Keratinocyte (primary cell): ENCODE measurements around the gene GDPD5.

Experiments used
- EZH2 ChIP-seq: IDR thresholded peaks from one replicate; pipeline ENCODE4 v1.6.1; 2012; ENCODE audit warnings: inconsistent platforms, mild to moderate bottlenecking, low read length, moderate library complexity
- TF ChIP-seq, protein P1 (sequence below), 3 experiments: IDR thresholded peaks in 1 of 3; conservative IDR thresholded peaks in 1 of 3; optimal IDR thresholded peaks in 1 of 3; 2 replicates in 2 of 3; 3 replicates in 1 of 3; pipeline versions ENCODE3 to v1.5.1; 2011; ENCODE audit warnings: low read length in 3 of 3, mild to moderate bottlenecking in 3 of 3, moderate library complexity in 2 of 3, control low read depth in 1 of 3, inconsistent platforms in 1 of 3; ENCODE audit not compliant: insufficient read depth in 2 of 3; ENCODE audit errors: extremely low read depth in 1 of 3

GRCh38 chr11:75474240-75474639, 51.5 kb downstream of the GDPD5 start:
- TF ChIP-seq, protein P1, sequence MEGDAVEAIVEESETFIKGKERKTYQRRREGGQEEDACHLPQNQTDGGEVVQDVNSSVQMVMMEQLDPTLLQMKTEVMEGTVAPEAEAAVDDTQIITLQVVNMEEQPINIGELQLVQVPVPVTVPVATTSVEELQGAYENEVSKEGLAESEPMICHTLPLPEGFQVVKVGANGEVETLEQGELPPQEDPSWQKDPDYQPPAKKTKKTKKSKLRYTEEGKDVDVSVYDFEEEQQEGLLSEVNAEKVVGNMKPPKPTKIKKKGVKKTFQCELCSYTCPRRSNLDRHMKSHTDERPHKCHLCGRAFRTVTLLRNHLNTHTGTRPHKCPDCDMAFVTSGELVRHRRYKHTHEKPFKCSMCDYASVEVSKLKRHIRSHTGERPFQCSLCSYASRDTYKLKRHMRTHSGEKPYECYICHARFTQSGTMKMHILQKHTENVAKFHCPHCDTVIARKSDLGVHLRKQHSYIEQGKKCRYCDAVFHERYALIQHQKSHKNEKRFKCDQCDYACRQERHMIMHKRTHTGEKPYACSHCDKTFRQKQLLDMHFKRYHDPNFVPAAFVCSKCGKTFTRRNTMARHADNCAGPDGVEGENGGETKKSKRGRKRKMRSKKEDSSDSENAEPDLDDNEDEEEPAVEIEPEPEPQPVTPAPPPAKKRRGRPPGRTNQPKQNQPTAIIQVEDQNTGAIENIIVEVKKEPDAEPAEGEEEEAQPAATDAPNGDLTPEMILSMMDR (optimal IDR thresholded peaks at IDR 0.05 in 1 of 3, IDR thresholded peaks at IDR 0.05 in 1 of 3, conservative IDR thresholded peaks at IDR 0.05 in 1 of 3; ENCODE audit: extremely low read depth in 1 of 3, insufficient read depth in 2 of 3, low read length in 3 of 3): no peak
- TF ChIP-seq EZH2: no peak
